HG03565 (cell line): ENCODE results near the gene NCAPD2.
"Not testable (repeated sequence)": the region's sequence is repeated elsewhere in the genome, so short reads cannot be mapped to it uniquely, and the experiment has no call there.

Experiments used
- ATAC-seq: cut with Tn5 transposase; IDR thresholded peaks from one replicate; pipeline ENCODE4 v1.9.1; 2021; ENCODE audit warnings: mild to moderate bottlenecking, moderate library complexity; ENCODE audit not compliant: unreplicated experiment

The NCAPD2 gene

GRCh38 chr12:6533923-6534694 lies 40.2 kb downstream of the NCAPD2 start, which contains the start of gene GAPDH:
Gene GAPDH (plus strand): TSS chr12:6534517. CDS start chr12:6534833, 316 bp downstream.
- peak; percentile 45 for ATAC-seq

DNA sequence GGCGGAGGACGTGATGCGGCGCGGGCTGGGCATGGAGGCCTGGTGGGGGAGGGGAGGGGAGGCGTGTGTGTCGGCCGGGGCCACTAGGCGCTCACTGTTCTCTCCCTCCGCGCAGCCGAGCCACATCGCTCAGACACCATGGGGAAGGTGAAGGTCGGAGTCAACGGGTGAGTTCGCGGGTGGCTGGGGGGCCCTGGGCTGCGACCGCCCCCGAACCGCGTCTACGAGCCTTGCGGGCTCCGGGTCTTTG lies 40.7 kb downstream of the NCAPD2 start:
- ATAC-seq, result peak; percentile 1

- ATAC-seq, result no peak
These were observed 41.2 kb downstream of the NCAPD2 start for GRCh38 chr12:6534945-6535696.

DNA sequence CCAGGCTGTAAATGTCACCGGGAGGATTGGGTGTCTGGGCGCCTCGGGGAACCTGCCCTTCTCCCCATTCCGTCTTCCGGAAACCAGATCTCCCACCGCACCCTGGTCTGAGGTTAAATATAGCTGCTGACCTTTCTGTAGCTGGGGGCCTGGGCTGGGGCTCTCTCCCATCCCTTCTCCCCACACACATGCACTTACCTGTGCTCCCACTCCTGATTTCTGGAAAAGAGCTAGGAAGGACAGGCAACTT lies 41.7 kb downstream of the NCAPD2 start:
- ATAC-seq, result no peak

DNA sequence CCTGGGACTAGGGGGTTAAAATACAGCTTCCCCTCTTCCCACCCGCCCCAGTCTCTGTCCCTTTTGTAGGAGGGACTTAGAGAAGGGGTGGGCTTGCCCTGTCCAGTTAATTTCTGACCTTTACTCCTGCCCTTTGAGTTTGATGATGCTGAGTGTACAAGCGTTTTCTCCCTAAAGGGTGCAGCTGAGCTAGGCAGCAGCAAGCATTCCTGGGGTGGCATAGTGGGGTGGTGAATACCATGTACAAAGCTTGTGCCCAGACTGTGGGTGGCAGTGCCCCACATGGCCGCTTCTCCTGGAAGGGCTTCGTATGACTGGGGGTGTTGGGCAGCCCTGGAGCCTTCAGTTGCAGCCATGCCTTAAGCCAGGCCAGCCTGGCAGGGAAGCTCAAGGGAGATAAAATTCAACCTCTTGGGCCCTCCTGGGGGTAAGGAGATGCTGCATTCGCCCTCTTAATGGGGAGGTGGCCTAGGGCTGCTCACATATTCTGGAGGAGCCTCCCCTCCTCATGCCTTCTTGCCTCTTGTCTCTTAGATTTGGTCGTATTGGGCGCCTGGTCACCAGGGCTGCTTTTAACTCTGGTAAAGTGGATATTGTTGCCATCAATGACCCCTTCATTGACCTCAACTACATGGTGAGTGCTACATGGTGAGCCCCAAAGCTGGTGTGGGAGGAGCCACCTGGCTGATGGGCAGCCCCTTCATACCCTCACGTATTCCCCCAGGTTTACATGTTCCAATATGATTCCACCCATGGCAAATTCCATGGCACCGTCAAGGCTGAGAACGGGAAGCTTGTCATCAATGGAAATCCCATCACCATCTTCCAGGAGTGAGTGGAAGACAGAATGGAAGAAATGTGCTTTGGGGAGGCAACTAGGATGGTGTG lies 42.3 kb downstream of the NCAPD2 start:
- ATAC-seq, result no peak

DNA sequence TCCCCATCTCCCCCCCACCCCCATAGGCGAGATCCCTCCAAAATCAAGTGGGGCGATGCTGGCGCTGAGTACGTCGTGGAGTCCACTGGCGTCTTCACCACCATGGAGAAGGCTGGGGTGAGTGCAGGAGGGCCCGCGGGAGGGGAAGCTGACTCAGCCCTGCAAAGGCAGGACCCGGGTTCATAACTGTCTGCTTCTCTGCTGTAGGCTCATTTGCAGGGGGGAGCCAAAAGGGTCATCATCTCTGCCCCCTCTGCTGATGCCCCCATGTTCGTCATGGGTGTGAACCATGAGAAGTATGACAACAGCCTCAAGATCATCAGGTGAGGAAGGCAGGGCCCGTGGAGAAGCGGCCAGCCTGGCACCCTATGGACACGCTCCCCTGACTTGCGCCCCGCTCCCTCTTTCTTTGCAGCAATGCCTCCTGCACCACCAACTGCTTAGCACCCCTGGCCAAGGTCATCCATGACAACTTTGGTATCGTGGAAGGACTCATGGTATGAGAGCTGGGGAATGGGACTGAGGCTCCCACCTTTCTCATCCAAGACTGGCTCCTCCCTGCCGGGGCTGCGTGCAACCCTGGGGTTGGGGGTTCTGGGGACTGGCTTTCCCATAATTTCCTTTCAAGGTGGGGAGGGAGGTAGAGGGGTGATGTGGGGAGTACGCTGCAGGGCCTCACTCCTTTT lies 43.1 kb downstream of the NCAPD2 start:
- ATAC-seq, result no peak

GRCh38 chr12:6537580-6538419 lies 43.9 kb downstream of the NCAPD2 start:
- not testable (repeated sequence) for ATAC-seq

DNA sequence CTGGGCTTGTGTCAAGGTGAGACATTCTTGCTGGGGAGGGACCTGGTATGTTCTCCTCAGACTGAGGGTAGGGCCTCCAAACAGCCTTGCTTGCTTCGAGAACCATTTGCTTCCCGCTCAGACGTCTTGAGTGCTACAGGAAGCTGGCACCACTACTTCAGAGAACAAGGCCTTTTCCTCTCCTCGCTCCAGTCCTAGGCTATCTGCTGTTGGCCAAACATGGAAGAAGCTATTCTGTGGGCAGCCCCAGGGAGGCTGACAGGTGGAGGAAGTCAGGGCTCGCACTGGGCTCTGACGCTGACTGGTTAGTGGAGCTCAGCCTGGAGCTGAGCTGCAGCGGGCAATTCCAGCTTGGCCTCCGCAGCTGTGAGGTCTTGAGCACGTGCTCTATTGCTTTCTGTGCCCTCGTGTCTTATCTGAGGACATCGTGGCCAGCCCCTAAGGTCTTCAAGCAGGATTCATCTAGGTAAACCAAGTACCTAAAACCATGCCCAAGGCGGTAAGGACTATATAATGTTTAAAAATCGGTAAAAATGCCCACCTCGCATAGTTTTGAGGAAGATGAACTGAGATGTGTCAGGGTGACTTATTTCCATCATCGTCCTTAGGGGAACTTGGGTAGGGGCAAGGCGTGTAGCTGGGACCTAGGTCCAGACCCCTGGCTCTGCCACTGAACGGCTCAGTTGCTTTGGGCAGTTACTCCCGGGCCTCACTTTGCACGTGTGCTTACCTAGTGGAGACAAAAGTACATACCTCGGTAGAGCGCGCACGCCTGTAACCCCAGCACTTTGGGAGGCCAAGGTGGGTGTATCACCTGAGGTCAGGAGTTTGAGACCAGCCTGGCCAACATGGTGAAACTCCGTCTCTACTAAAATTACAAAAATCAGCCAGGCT lies 44.8 kb downstream of the NCAPD2 start:
- no peak for ATAC-seq

DNA sequence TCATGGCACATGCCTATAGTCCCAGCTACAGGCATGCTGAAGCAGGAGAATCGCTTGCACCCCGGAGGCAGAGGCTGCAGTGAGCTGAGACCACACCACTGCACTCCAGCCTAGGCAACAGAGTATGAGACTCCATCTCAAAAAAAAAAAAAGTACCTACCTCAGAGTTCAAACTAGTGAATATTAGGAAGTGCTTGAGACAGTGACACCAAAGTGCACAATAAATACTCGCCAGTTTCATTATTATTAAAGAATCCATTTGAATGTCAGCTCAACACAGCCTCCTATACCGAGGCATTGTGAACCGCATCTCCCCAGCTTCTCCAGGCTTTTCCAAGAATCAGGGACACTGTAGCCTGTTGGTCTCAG lies 45.4 kb downstream of the NCAPD2 start:
- no peak for ATAC-seq

DNA sequence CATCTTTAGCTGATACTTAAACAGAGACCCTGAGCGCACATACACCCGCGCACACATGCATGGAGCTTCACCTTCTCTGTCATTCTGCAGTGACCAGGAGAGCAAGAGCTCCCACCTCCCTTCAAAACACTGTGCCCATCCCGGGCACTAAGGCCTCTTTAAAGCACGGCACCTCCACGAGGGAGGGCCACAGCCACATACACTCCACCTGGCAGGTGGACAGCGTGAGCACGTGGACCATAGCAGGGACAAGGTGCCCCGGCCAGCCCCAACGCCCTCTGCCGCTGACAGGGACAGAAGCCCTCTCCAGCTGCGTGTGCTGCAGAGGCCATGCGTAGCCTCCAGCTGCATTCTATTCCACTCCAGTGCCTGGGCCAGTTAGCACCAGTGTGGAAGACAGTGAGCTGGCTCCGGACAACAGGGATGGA lies 45.8 kb downstream of the NCAPD2 start:
- no peak for ATAC-seq

GRCh38 chr12:6540181-6540877 lies 46.4 kb downstream of the NCAPD2 start:
- no peak for ATAC-seq

DNA sequence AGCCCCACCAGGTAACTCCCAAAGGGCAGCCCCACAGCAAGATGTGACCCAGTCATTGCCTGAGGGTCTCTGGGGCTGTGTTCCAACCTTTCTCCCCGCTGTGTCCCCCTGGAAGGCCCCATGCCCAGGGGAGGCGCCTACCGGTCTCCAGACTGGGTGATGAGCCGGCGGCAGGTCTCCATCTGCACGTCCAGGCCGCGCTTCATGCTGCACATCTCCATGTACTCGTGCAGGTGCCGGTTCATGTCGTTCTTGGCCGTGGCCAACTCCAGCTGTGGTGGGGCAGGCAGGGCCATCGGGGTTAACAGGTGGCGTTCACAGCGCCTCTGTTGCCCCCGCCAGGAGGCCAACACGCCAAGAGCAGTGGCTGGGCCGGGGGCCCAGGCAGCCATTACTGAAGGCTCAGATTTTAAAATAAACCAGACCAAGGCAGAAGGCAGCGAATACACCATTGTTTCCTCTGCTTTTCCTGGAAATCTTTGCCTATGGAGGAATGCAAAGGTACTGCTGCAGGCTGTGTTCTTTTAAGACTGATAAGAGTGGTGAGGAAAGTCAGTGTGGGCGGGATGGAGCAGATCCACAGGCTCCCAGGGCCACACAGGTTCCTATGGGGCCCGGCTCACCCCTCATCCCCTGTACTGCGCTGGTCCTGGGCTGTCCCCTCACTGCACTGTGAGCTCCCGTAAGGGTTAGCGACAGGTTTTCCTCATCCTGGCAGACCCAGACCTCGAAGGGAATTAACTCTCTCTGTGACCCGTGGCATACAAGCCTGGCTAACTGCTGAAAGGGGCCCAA lies 47.7 kb downstream of the NCAPD2 start:
- no peak for ATAC-seq

DNA sequence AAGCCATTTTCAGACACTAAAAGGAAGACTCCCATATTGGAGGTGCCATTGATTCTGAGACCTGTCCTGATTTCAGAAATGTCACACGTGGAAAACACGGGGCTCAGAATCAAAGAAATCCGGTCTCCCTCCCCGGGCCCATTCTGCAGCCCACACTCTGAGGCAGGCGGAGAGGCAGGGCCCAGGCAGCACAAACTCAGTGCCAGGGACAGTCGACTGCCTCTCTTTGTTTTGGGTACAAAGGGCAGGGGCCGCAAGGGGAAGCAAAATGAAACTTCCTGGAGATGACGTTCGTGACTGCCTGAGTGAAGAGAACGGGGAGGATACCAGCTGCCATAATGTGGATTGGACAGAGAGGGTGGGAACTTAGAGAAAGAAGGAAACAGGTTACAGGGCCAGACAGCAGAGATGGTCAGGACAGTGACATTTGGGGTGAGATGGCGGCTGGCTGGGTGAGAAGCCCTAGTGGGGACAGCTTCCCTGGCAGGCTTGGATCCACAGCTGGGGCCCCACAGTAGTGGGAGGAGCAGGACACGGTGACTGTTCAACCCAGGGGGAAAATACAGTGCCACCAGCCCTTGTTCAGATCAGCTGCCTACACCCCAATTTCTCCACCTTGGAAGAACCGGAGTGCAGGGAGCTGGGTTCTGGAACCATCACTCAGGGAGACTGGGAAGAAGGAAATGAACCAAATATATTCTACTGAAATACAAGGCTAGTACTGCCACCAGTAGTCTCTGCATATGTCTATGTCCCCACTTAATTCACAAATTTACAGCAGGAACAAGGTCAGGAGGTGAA lies 48.5 kb downstream of the NCAPD2 start:
- no peak for ATAC-seq

DNA sequence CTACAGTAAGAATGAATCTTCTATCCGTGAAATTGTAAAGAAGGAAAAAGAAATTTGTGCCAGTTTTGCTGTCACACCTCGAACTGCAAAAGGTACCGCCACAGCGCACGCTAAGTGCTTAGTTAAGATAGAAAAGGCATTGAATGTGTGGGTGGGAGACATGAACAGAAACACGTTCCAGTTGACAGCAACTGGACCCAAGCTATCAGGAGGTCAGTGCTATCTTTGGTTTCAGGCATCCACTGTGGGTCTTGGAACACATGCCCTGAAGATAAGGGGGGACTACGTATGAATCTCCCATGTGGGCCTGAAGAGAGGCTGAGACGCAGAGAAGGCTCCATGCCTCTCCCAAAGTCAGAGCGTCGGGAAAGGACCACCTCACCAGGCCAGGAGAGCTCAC lies 52.1 kb downstream of the NCAPD2 start:
- ATAC-seq, result no peak

GRCh38 chr12:6547566-6547965 lies 53.7 kb downstream of the NCAPD2 start:
- no peak for ATAC-seq

- no peak for ATAC-seq
These were observed 54.1 kb downstream of the NCAPD2 start for GRCh38 chr12:6547987-6548386.

DNA sequence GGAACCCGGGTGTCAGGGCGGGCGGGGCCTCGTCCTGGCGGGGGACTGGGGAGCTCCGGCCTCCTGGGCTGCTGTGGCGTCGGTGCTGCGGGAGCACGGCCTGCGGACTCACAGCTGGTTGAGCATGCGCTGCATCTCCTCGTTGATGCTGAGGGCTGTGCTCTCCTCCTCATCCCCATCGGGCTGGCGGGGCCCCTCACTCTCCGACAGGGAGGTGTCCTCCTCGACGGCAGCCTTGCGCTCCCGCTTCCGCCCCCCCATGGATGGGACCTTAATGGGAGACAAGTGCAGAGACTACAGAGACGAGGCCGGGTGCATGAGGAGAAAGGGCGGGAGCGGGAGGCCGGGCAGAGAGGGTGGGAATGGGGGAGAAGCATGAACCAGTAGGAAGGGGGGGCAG lies 54.7 kb downstream of the NCAPD2 start:
- no peak for ATAC-seq
